ENCODE data around the gene KRT6C. TPM values are rescaled to one million over a fixed set of nuclear protein-coding genes. Genes with fewer than 3 reads are reported as not detected.

KRT6C gene
- total RNA-seq, 1 donor, result not detected

GRCh38 chr12:52477651-52478050, 4.0 kb upstream of the KRT6C start:
- TF ChIP-seq CTCF (IDR thresholded peaks at IDR 0.05; ENCODE audit: insufficient read depth, low read depth, low read length), result no peak
- no peak overlapping the region for H3K4me3 ChIP-seq (ENCODE audit: low read depth, low read length)
- no peak for DNase-seq (ENCODE audit: low read depth)

GRCh38 chr12:52474212-52474611, 607 bp upstream of the KRT6C start:
- no peak overlapping the region for H3K4me3 ChIP-seq (ENCODE audit: low read depth, low read length)
- no peak for DNase-seq (ENCODE audit: low read depth)
- TF ChIP-seq CTCF (IDR thresholded peaks at IDR 0.05; ENCODE audit: insufficient read depth, low read depth, low read length), result no peak

GRCh38 chr12:52469853-52470252, 3.8 kb downstream of the KRT6C start:
- TF ChIP-seq CTCF (IDR thresholded peaks at IDR 0.05; ENCODE audit: insufficient read depth, low read depth, low read length), result no peak
- H3K4me3 ChIP-seq (ENCODE audit: low read depth, low read length), result no peak overlapping the region
- DNase-seq (ENCODE audit: low read depth), result no peak

GRCh38 chr12:52464897-52465296, 8.7 kb downstream of the KRT6C start:
- no peak for DNase-seq (ENCODE audit: low read depth)
- no peak for TF ChIP-seq CTCF (IDR thresholded peaks at IDR 0.05; ENCODE audit: insufficient read depth, low read depth, low read length)
- H3K4me3 ChIP-seq (ENCODE audit: low read depth, low read length), result no peak overlapping the region

- DNase-seq (ENCODE audit: low read depth), result no peak
- TF ChIP-seq CTCF (IDR thresholded peaks at IDR 0.05; ENCODE audit: insufficient read depth, low read depth, low read length), result no peak
- no peak overlapping the region for H3K4me3 ChIP-seq (ENCODE audit: low read depth, low read length)
Observed at GRCh38 chr12:52461693-52462092, 11.9 kb downstream of the KRT6C start.

GRCh38 chr12:52458861-52459260, 14.7 kb downstream of the KRT6C start:
- TF ChIP-seq CTCF (IDR thresholded peaks at IDR 0.05; ENCODE audit: insufficient read depth, low read depth, low read length), result no peak
- no peak overlapping the region for H3K4me3 ChIP-seq (ENCODE audit: low read depth, low read length)
- no peak for DNase-seq (ENCODE audit: low read depth)

GRCh38 chr12:52455821-52456220, 17.8 kb downstream of the KRT6C start:
- no peak for TF ChIP-seq CTCF (IDR thresholded peaks at IDR 0.05; ENCODE audit: insufficient read depth, low read depth, low read length)
- peak; percentile 28 for DNase-seq (ENCODE audit: low read depth)
- H3K4me3 ChIP-seq (ENCODE audit: low read depth, low read length), result no peak overlapping the region
